ENCODE results near the gene APLN. TPM values are rescaled to one million over a fixed set of nuclear protein-coding genes. Genes with fewer than 3 reads are reported as not detected.

APLN gene
- total and polyA plus RNA-seq, 2 of the 13 experiments (the other 11 are each of a cell fraction or from before 2014, with no cell fraction given), result 0.02 to 0.17 TPM

GRCh38 chrX:129696463-129697155 is 41.9 kb upstream of the APLN start:
- H3K4me3 ChIP-seq (replicated peaks in 1 of 3; ENCODE audit: insufficient read depth in 1 of 3, low read depth in 2 of 3, low read length in 3 of 3), result no peak overlapping the region
- POLR2A ChIA-PET, result no interaction called here
- ATAC-seq, result no peak
- no TSS peak for BruUV-seq (replicated peaks)
- CTCF ChIA-PET (ENCODE audit: low intra/inter-chr PET ratio, low total read pairs), result no interaction called here
- no peak overlapping the region for H2AFZ ChIP-seq (ENCODE audit: low read length)
- in situ Hi-C loops (cut with HindIII; ENCODE audit: extremely low pct_ligation_motif_present, low pct_unique_long_range_greater_than_20kb), result no loop called here
- TF ChIP-seq NONO (IDR thresholded peaks at IDR 0.05), result no peak
- TF ChIP-seq NONO (CRISPR knock-in tag; conservative IDR thresholded peaks at IDR 0.05), result no peak
- H3K27me3 ChIP-seq (ENCODE audit: control insufficient read depth in 1 of 2, insufficient read depth in 2 of 2, low read length in 2 of 2), result no peaks in the 10 kb centered on the region
- intact Hi-C loops (cut with micrococcal nuclease; ENCODE audit: unreplicated experiment), result no loop called here
- H3K9me3 ChIP-seq (ENCODE audit: low read length), result no peaks in the 10 kb centered on the region
- H3K27ac ChIP-seq (ENCODE audit: extremely low read length, insufficient read depth, low read length), result no peak overlapping the region
- no peak overlapping the region for H3K4me2 ChIP-seq (ENCODE audit: low read depth, low read length)
- H4K20me1 ChIP-seq (ENCODE audit: insufficient read depth, low read length), result no peaks in the 10 kb centered on the region
- H3K36me3 ChIP-seq (replicated peaks in 1 of 2; ENCODE audit: control insufficient read depth in 1 of 2, insufficient read depth in 2 of 2, low read length in 2 of 2), result no peaks in the 10 kb centered on the region
- FAIRE-seq, result no peak
- DNase-seq (ENCODE audit: low spot score), result no peak
- peaks cover 42% of the 10 kb centered on the region for H3K4me1 ChIP-seq (ENCODE audit: insufficient read depth, low read length)
- H3K9ac ChIP-seq (ENCODE audit: insufficient read depth, low read depth, low read length), result no peak overlapping the region
- WGBS (ENCODE audit: low lambda C conversion rate), result 34% methylated on average over 8 of the region's 8 CpGs
- H3K79me2 ChIP-seq (ENCODE audit: insufficient read depth, low read length), result no peaks in the 10 kb centered on the region

DNA sequence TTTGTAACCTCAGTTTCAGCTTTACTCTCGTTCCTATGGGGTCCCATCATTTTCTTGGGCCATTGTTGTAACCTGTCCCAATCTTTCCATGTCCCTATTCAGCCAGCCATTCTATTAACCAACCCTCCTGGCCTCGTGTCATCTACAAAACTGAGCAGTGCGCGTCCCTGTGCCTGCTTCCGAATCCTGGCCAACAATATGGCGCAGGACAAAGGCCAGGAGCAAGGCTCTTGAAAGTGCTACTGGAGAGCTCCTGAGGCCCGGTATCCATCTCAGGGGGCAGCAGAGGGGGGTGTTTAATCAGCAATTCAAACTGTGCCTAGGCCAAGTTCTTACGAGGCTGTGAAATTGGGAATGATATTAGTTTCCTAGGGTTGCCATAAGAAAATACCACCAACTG is 41.2 kb upstream of the APLN start:
- ChIA-PET POLR2A (no interaction called here), CTCF (ENCODE audit: low intra/inter-chr PET ratio, low total read pairs) (no interaction called here)
- WGBS (ENCODE audit: low lambda C conversion rate), result 75% methylated on average over 8 of the region's 8 CpGs
- Histone ChIP-seq H3K4me3 (replicated peaks in 1 of 3; ENCODE audit: insufficient read depth in 1 of 3, low read depth in 2 of 3, low read length in 3 of 3) (no peak overlapping the region), H3K27me3 (ENCODE audit: control insufficient read depth in 1 of 2, insufficient read depth in 2 of 2, low read length in 2 of 2) (no peaks in the 10 kb centered on the region), H3K27ac (ENCODE audit: extremely low read length, insufficient read depth, low read length) (no peak overlapping the region), H3K9me3 (ENCODE audit: low read length) (no peaks in the 10 kb centered on the region), H3K79me2 (ENCODE audit: insufficient read depth, low read length) (no peaks in the 10 kb centered on the region), H3K4me2 (ENCODE audit: low read depth, low read length) (no peak overlapping the region), H2AFZ (ENCODE audit: low read length) (no peak overlapping the region), H3K9ac (ENCODE audit: insufficient read depth, low read depth, low read length) (no peak overlapping the region), H3K4me1 (ENCODE audit: insufficient read depth, low read length) (peaks cover 42% of the 10 kb centered on the region), H4K20me1 (ENCODE audit: insufficient read depth, low read length) (no peaks in the 10 kb centered on the region), H3K36me3 (replicated peaks in 1 of 2; ENCODE audit: control insufficient read depth in 1 of 2, insufficient read depth in 2 of 2, low read length in 2 of 2) (no peaks in the 10 kb centered on the region)
- DNase-seq (ENCODE audit: low spot score) (no peak), FAIRE-seq (no peak), ATAC-seq (no peak)
- no TSS peak for BruUV-seq (replicated peaks)
- in situ Hi-C loops (cut with HindIII; ENCODE audit: extremely low pct_ligation_motif_present, low pct_unique_long_range_greater_than_20kb) (no loop called here), intact Hi-C loops (cut with micrococcal nuclease; ENCODE audit: unreplicated experiment) (no loop called here)
- TF ChIP-seq ASH2L (IDR thresholded peaks at IDR 0.05; ENCODE audit: insufficient read length, low read depth, low read length), result no peak
- no peak for TF ChIP-seq ATF7 (IDR thresholded peaks at IDR 0.05)
- TF ChIP-seq ATF7 (CRISPR knock-in tag; IDR thresholded peaks at IDR 0.05), result no peak
- TF ChIP-seq ZFP37 (CRISPR knock-in tag; IDR thresholded peaks at IDR 0.05; ENCODE audit: borderline replicate concordance), result no peak
- TF ChIP-seq TRIM24 (CRISPR knock-in tag; IDR thresholded peaks at IDR 0.05), result no peak
- TF ChIP-seq ETS1 (CRISPR knock-in tag; IDR thresholded peaks at IDR 0.05), result no peak
- TF ChIP-seq NRL (CRISPR knock-in tag; IDR thresholded peaks at IDR 0.05; ENCODE audit: borderline replicate concordance), result no peak
- TF ChIP-seq ZNF430 (CRISPR knock-in tag; IDR thresholded peaks at IDR 0.05), result no peak
- no peak for TF ChIP-seq RBM22 (optimal IDR thresholded peaks at IDR 0.05; ENCODE audit: low read length)
- TF ChIP-seq SUZ12 (IDR thresholded peaks at IDR 0.05; ENCODE audit: low read depth, low read length), result no peak
- TF ChIP-seq PPARG (CRISPR knock-in tag; conservative IDR thresholded peaks at IDR 0.05), result no peak
- TF ChIP-seq, protein P1, sequence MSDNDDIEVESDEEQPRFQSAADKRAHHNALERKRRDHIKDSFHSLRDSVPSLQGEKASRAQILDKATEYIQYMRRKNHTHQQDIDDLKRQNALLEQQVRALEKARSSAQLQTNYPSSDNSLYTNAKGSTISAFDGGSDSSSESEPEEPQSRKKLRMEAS (IDR thresholded peaks at IDR 0.05), result no peak
- no peak for TF ChIP-seq KAT7 (CRISPR knock-in tag; IDR thresholded peaks at IDR 0.05; ENCODE audit: borderline replicate concordance)
- TF ChIP-seq ZNF614 (CRISPR knock-in tag; IDR thresholded peaks at IDR 0.05; ENCODE audit: borderline replicate concordance), result no peak
- TF ChIP-seq, protein P2, sequence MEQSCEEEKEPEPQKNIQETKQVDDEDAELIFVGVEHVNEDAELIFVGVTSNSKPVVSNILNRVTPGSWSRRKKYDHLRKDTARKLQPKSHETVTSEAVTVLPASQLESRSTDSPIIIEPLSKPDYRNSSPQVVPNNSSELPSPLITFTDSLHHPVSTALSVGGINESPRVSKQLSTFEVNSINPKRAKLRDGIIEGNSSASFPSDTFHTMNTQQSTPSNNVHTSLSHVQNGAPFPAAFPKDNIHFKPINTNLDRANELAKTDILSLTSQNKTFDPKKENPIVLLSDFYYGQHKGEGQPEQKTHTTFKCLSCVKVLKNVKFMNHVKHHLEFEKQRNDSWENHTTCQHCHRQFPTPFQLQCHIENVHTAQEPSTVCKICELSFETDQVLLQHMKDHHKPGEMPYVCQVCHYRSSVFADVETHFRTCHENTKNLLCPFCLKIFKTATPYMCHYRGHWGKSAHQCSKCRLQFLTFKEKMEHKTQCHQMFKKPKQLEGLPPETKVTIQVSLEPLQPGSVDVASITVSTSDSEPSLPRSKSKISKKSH (CRISPR knock-in tag; IDR thresholded peaks at IDR 0.05; ENCODE audit: borderline replicate concordance), result no peak
